SK-N-SH (cell line): ENCODE measurements around the gene MS4A15. TPM values are rescaled to one million over a fixed set of nuclear protein-coding genes. Genes with fewer than 3 reads are reported as not detected.

Experiments
- CTCF ChIA-PET: fragments of 300-600, 350-600 bp; formaldehyde crosslinking; extraction: SDS; loops from one replicate; lab custom pipeline; 2021; lab: Yijun Ruan, JAX
- POLR2A ChIA-PET: fragments of 350-600 bp; sonication (Branson Sonifier 250); formaldehyde crosslinking; extraction: SDS; loops from one replicate; lab custom pipeline; 2020; ENCODE audit warnings: antibody characterized with exemption, inconsistent platforms; lab: Yijun Ruan, JAX
- DNase-seq: peaks from one replicate; pipeline ENCODE4 v3.0.0; 2012
- H2AFZ ChIP-seq: fragments of 200-600 bp; sonication (generic); 2 replicates; pipeline ENCODE4 v1.8.1; 2016; ENCODE audit warnings: antibody characterized with exemption, mild to moderate bottlenecking, low read depth
- H3F3A ChIP-seq: fragments of 200-600 bp; sonication (generic); replicated peaks from 2 replicates; pipeline ENCODE3; 2016; ENCODE audit warnings: antibody characterized with exemption, mild to moderate bottlenecking; ENCODE audit not compliant: insufficient read depth
- H3K27ac ChIP-seq, 2 experiments: fragments of 200-500 bp in 1 of 2; fragments of 200-600 bp in 1 of 2; sonication (Bioruptor generic) in 1 of 2; sonication (generic), shearing (Covaris generic) in 1 of 2; 2 replicates each; pipeline versions ENCODE4 v1.5.1 to v1.6.1; 2014 to 2016; ENCODE audit warnings: low read depth in 2 of 2, inconsistent platforms in 1 of 2, low read length in 1 of 2, mild to moderate bottlenecking in 1 of 2, mixed read lengths in 1 of 2
- H3K27me3 ChIP-seq: fragments of 200-600 bp; sonication (generic), shearing (Covaris generic); 2 replicates; pipeline ENCODE4 v1.6.1; 2016; ENCODE audit warnings: mixed run types; ENCODE audit not compliant: insufficient read depth
- H3K36me3 ChIP-seq, 2 experiments: fragments of 200-500 bp in 1 of 2; fragments of 200-600 bp in 1 of 2; sonication (Bioruptor generic) in 1 of 2; sonication (generic) in 1 of 2; replicated peaks in 1 of 2; 2 replicates each; pipeline versions ENCODE3 to v1.5.1; 2014 to 2016; ENCODE audit warnings: low read length in 1 of 2, mild to moderate bottlenecking in 1 of 2; ENCODE audit not compliant: insufficient read depth in 2 of 2, control insufficient read depth in 1 of 2
- H3K4me1 ChIP-seq, 2 experiments: fragments of 200-500 bp in 1 of 2; fragments of 200-600 bp in 1 of 2; sonication (Bioruptor generic) in 1 of 2; sonication (generic), shearing (Covaris generic) in 1 of 2; 2 replicates each; pipeline versions ENCODE4 v1.5.1 to v1.6.1; 2014 to 2016; ENCODE audit warnings: low read depth in 1 of 2, low read length in 1 of 2, mixed run types in 1 of 2; ENCODE audit not compliant: insufficient read depth in 2 of 2, control insufficient read depth in 1 of 2
- H3K4me2 ChIP-seq: fragments of 200-600 bp; sonication (generic), shearing (Covaris generic); 2 replicates; pipeline ENCODE4 v1.6.1; 2017; ENCODE audit warnings: mixed run types
- H3K4me3 ChIP-seq, 2 experiments: fragments of 200-500 bp in 1 of 2; fragments of 200-600 bp in 1 of 2; sonication (Bioruptor generic) in 1 of 2; sonication (generic), shearing (Covaris generic) in 1 of 2; 2 replicates each; pipeline versions ENCODE4 v1.5.1 to v1.8.1; 2014 to 2016; ENCODE audit warnings: low read depth in 2 of 2, inconsistent platforms in 1 of 2, low read length in 1 of 2, mild to moderate bottlenecking in 1 of 2, mixed read lengths in 1 of 2, moderate library complexity in 1 of 2
- H3K79me2 ChIP-seq: fragments of 200-600 bp; sonication (generic); 2 replicates; pipeline ENCODE4 v1.8.1; 2017; ENCODE audit warnings: mild to moderate bottlenecking; ENCODE audit not compliant: insufficient read depth
- H3K9ac ChIP-seq: fragments of 200-600 bp; sonication (generic); 2 replicates; pipeline ENCODE4 v1.6.1; 2017; ENCODE audit warnings: mixed run types
- H3K9me2 ChIP-seq: fragments of 200-600 bp; sonication (generic); 2 replicates; pipeline ENCODE4 v1.6.1; 2017; ENCODE audit warnings: mixed run types
- H3K9me3 ChIP-seq: fragments of 200-600 bp; sonication (generic); 2 replicates; pipeline ENCODE4 v1.6.1; 2017; ENCODE audit warnings: mixed run types, mild to moderate bottlenecking, moderate library complexity
- H4K20me1 ChIP-seq: fragments of 200-600 bp; sonication (generic); 2 replicates; pipeline ENCODE4 v1.6.1; 2017; ENCODE audit warnings: mild to moderate bottlenecking, mixed run types; ENCODE audit not compliant: insufficient read depth
- FOSL2 ChIP-seq: IDR thresholded peaks from 2 replicates; pipeline ENCODE4 v1.4.0; 2012; ENCODE audit warnings: low read depth, mild to moderate bottlenecking, moderate library complexity, borderline replicate concordance
- FOXM1 ChIP-seq: IDR thresholded peaks from 2 replicates; pipeline ENCODE4 v1.4.0; 2012; ENCODE audit warnings: low read depth, mild to moderate bottlenecking
- GABPA ChIP-seq: IDR thresholded peaks from 2 replicates; pipeline ENCODE4 v1.4.0; 2012; ENCODE audit warnings: low read depth, mild to moderate bottlenecking
- JUND ChIP-seq: IDR thresholded peaks from 2 replicates; pipeline ENCODE4 v1.4.0; 2012
- MEF2A ChIP-seq: IDR thresholded peaks from 2 replicates; pipeline ENCODE4 v1.4.0; 2012; ENCODE audit warnings: low read depth, borderline replicate concordance
- NFIC ChIP-seq: IDR thresholded peaks from 2 replicates; pipeline ENCODE4 v1.4.0; 2012; ENCODE audit warnings: borderline replicate concordance
- NRF1 ChIP-seq: IDR thresholded peaks from 2 replicates; pipeline ENCODE4 v1.6.1; 2012; ENCODE audit warnings: low read depth, mild to moderate bottlenecking, low read length
- POLR2AphosphoS5 ChIP-seq: IDR thresholded peaks from 2 replicates; pipeline ENCODE4 v1.6.1; 2012; ENCODE audit warnings: low read depth, low read length
- YY1 ChIP-seq: IDR thresholded peaks from 2 replicates; pipeline ENCODE4 v1.4.0; 2012; ENCODE audit warnings: low read depth, mild to moderate bottlenecking
- ZBTB33 ChIP-seq: IDR thresholded peaks from 2 replicates; pipeline ENCODE4 v1.4.0; 2012; ENCODE audit warnings: low read depth, borderline replicate concordance
- WGBS: methylation state at CpG from one replicate; pipeline ENCODE4 v1.1.6; 2017; ENCODE audit warnings: low lambda C conversion rate; 5-methylcytosine and 5-hydroxymethylcytosine counted together
- polyA plus RNA-seq, 3 experiments: library from polyadenylated mRNA; depleted of rRNA; stranded (reverse); fragments of >200 nt; gene quantifications; 2 replicates each; pipeline ENCODE4 v1.2.3, GENCODE V29; 2012
- TF ChIP-seq, protein P1 (sequence below): fragments of 200-600 bp; sonication (generic); IDR thresholded peaks from 2 replicates; pipeline ENCODE4 v1.6.1; 2017; ENCODE audit warnings: antibody characterized with exemption, mild to moderate bottlenecking, moderate library complexity
- TF ChIP-seq, protein P2 (sequence below): IDR thresholded peaks from 2 replicates; pipeline ENCODE4 v1.6.1; 2012; ENCODE audit warnings: mild to moderate bottlenecking, low read depth, low read length, moderate library complexity

MS4A15 gene
- polyA plus RNA-seq, 1 of the 3 experiments (the other 2 are of a cell fraction), result not detected

- no peak overlapping the region for H3K4me3 ChIP-seq
- no peaks in the 10 kb centered on the region for H3K9me3 ChIP-seq
- no peaks in the 10 kb centered on the region for H3K4me1 ChIP-seq
- no peaks in the 10 kb centered on the region for H3K36me3 ChIP-seq
- H3K4me2 ChIP-seq, result no peak overlapping the region
- H3K27ac ChIP-seq, result no peak overlapping the region
- H2AFZ ChIP-seq, result no peak overlapping the region
- no peaks in the 10 kb centered on the region for H3K9me2 ChIP-seq
- no peak for DNase-seq
- no peak overlapping the region for H3K9ac ChIP-seq
- ChIA-PET CTCF (interaction anchor here (0.9 to 2.3 kb wide), 5 partner anchors 10 to 96 kb away, joined by 3 to 8 read pairs (median 3); no protein-coding TSS in a partner anchor), POLR2A (no interaction called here)
- H4K20me1 ChIP-seq, result no peaks in the 10 kb centered on the region
- H3K27me3 ChIP-seq, result peaks cover 36% of the 10 kb centered on the region; the same call in 1 of the 2 replicates
- TF ChIP-seq FOSL2, result no peak
- TF ChIP-seq YY1, result no peak
- TF ChIP-seq FOXM1, result no peak
- TF ChIP-seq, protein P1, sequence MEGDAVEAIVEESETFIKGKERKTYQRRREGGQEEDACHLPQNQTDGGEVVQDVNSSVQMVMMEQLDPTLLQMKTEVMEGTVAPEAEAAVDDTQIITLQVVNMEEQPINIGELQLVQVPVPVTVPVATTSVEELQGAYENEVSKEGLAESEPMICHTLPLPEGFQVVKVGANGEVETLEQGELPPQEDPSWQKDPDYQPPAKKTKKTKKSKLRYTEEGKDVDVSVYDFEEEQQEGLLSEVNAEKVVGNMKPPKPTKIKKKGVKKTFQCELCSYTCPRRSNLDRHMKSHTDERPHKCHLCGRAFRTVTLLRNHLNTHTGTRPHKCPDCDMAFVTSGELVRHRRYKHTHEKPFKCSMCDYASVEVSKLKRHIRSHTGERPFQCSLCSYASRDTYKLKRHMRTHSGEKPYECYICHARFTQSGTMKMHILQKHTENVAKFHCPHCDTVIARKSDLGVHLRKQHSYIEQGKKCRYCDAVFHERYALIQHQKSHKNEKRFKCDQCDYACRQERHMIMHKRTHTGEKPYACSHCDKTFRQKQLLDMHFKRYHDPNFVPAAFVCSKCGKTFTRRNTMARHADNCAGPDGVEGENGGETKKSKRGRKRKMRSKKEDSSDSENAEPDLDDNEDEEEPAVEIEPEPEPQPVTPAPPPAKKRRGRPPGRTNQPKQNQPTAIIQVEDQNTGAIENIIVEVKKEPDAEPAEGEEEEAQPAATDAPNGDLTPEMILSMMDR, result no peak
- TF ChIP-seq NRF1, result no peak
- no peak for TF ChIP-seq ZBTB33
- no peak for TF ChIP-seq GABPA
- TF ChIP-seq POLR2AphosphoS5, result no peak
- TF ChIP-seq JUND, result no peak
- TF ChIP-seq NFIC, result no peak
- TF ChIP-seq, protein P2, sequence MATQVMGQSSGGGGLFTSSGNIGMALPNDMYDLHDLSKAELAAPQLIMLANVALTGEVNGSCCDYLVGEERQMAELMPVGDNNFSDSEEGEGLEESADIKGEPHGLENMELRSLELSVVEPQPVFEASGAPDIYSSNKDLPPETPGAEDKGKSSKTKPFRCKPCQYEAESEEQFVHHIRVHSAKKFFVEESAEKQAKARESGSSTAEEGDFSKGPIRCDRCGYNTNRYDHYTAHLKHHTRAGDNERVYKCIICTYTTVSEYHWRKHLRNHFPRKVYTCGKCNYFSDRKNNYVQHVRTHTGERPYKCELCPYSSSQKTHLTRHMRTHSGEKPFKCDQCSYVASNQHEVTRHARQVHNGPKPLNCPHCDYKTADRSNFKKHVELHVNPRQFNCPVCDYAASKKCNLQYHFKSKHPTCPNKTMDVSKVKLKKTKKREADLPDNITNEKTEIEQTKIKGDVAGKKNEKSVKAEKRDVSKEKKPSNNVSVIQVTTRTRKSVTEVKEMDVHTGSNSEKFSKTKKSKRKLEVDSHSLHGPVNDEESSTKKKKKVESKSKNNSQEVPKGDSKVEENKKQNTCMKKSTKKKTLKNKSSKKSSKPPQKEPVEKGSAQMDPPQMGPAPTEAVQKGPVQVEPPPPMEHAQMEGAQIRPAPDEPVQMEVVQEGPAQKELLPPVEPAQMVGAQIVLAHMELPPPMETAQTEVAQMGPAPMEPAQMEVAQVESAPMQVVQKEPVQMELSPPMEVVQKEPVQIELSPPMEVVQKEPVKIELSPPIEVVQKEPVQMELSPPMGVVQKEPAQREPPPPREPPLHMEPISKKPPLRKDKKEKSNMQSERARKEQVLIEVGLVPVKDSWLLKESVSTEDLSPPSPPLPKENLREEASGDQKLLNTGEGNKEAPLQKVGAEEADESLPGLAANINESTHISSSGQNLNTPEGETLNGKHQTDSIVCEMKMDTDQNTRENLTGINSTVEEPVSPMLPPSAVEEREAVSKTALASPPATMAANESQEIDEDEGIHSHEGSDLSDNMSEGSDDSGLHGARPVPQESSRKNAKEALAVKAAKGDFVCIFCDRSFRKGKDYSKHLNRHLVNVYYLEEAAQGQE, result no peak
- no peak for TF ChIP-seq MEF2A
- H3K79me2 ChIP-seq, result no peaks in the 10 kb centered on the region
- no peaks in the 10 kb centered on the region for H3F3A ChIP-seq
- WGBS, result 31% methylated on average over 7 of the region's 7 CpGs
These were observed 46.7 kb downstream of the MS4A15 start for GRCh38 chr11:60803273-60803936.
